IPS-18c (cell line): ENCODE data around the gene OSBPL10.
"Not testable (repeated sequence)": the region's sequence is repeated elsewhere in the genome, so short reads cannot be mapped to it uniquely, and the experiment has no call there.

Experiments
- H3K4me3 ChIP-seq: 2 replicates; pipeline ENCODE4 v1.7.0; 2013; ENCODE audit warnings: low read depth, mild to moderate bottlenecking, low read length, moderate library complexity; ENCODE audit not compliant: insufficient read depth
- H3K9me3 ChIP-seq: one replicate; pipeline ENCODE4 v1.6.1; 2013; ENCODE audit warnings: mild to moderate bottlenecking, low read length, moderate library complexity; ENCODE audit not compliant: control insufficient read depth, insufficient read depth

The OSBPL10 gene

GRCh38 chr3:31981206-31982181, at the start of gene OSBPL10, which contains the start of gene ZNF860:
TSS of gene OSBPL10 (minus strand) at chr3:31981262. CDS start at chr3:31981179, 83 bp downstream.
TSS of gene ZNF860 (plus strand) at chr3:31981750. CDS start at chr3:31989080, 7,330 bp downstream.
- H3K4me3 ChIP-seq, result peak within 1 kb of the TSS; percentile 94

GRCh38 chr3:32026593-32026992, 45.5 kb upstream of the OSBPL10 start:
- Histone ChIP-seq H3K4me3 (no peak overlapping the region), H3K9me3 (no peaks in the 10 kb centered on the region)

More at GRCh38 chr3:31981206-31982181, at the start of gene OSBPL10, which contains the start of gene ZNF860:
- no peaks in the 10 kb centered on the region for H3K9me3 ChIP-seq

- no peaks in the 10 kb centered on the region for H3K9me3 ChIP-seq
- no peak overlapping the region for H3K4me3 ChIP-seq
These were observed 41.9 kb upstream of the OSBPL10 start for GRCh38 chr3:32022947-32023346.

GRCh38 chr3:32021748-32022147, 40.7 kb upstream of the OSBPL10 start:
- H3K4me3 ChIP-seq, result no peak overlapping the region
- no peaks in the 10 kb centered on the region for H3K9me3 ChIP-seq

- no peaks in the 10 kb centered on the region for H3K9me3 ChIP-seq
- no peak overlapping the region for H3K4me3 ChIP-seq
These were observed 40.1 kb upstream of the OSBPL10 start for GRCh38 chr3:32021155-32021554.

- Histone ChIP-seq H3K9me3 (no peaks in the 10 kb centered on the region), H3K4me3 (no peak overlapping the region)
These were observed 37.9 kb upstream of the OSBPL10 start for GRCh38 chr3:32018757-32019564.

GRCh38 chr3:32017286-32017685, 36.2 kb upstream of the OSBPL10 start:
- Histone ChIP-seq H3K4me3 (no peak overlapping the region), H3K9me3 (no peaks in the 10 kb centered on the region)

- H3K9me3 ChIP-seq, H3K4me3 ChIP-seq: not testable (repeated sequence)
These were observed 34.6 kb upstream of the OSBPL10 start for GRCh38 chr3:32015638-32016037.

- H3K4me3 ChIP-seq, H3K9me3 ChIP-seq: not testable (repeated sequence)
These were observed 29.6 kb upstream of the OSBPL10 start for GRCh38 chr3:32010699-32011098.

GRCh38 chr3:32009957-32010356, 28.9 kb upstream of the OSBPL10 start:
- Histone ChIP-seq H3K4me3 (no peak overlapping the region), H3K9me3 (no peaks in the 10 kb centered on the region)

GRCh38 chr3:32009101-32009500, 28.0 kb upstream of the OSBPL10 start:
- Histone ChIP-seq H3K4me3 (no peak overlapping the region), H3K9me3 (no peaks in the 10 kb centered on the region)

- no peak overlapping the region for H3K4me3 ChIP-seq
- no peaks in the 10 kb centered on the region for H3K9me3 ChIP-seq
These were observed 23.2 kb upstream of the OSBPL10 start for GRCh38 chr3:32004113-32004765.

GRCh38 chr3:32003380-32003779, 22.3 kb upstream of the OSBPL10 start:
- no peak overlapping the region for H3K4me3 ChIP-seq
- no peaks in the 10 kb centered on the region for H3K9me3 ChIP-seq

GRCh38 chr3:32002561-32003368, 21.7 kb upstream of the OSBPL10 start:
- Histone ChIP-seq H3K9me3 (no peaks in the 10 kb centered on the region), H3K4me3 (no peak overlapping the region)

GRCh38 chr3:32000877-32001276, 19.8 kb upstream of the OSBPL10 start:
- Histone ChIP-seq H3K4me3 (no peak overlapping the region), H3K9me3 (no peaks in the 10 kb centered on the region)

GRCh38 chr3:31999907-32000439, 18.9 kb upstream of the OSBPL10 start:
- H3K9me3 ChIP-seq, result no peaks in the 10 kb centered on the region

More at GRCh38 chr3:31999907-32000439, 18.9 kb upstream of the OSBPL10 start:
- H3K4me3 ChIP-seq, result no peak overlapping the region
